ENCODE results near the gene MYT1. TPM values are rescaled to one million over a fixed set of nuclear protein-coding genes. Genes with fewer than 3 reads are reported as not detected.

The MYT1 gene
- total and polyA plus RNA-seq, 9 of the 15 experiments (the other 6 are each of a cell fraction or from before 2014, with no cell fraction given): 0.02 to 0.12 (median 0.06) TPM; not detected in 4

- peaks cover 0 to 8% of the 10 kb centered on the region in 2 experiments; a peak in 1 of 5 replicates for H3K4me1 ChIP-seq (replicated peaks in 1 of 2; ENCODE audit: control insufficient read depth in 2 of 2, insufficient read depth in 2 of 2, low read length in 2 of 2)
- intact Hi-C loops (cut with micrococcal nuclease) (no loop called here), in situ Hi-C loops (cut with MboI) (no loop called here)
- H3K79me2 ChIP-seq (ENCODE audit: control insufficient read depth, insufficient read depth, low read length): no peaks in the 10 kb centered on the region
- H3K27ac ChIP-seq (ENCODE audit: extremely low read depth, low read depth, low read length): no peak overlapping the region
- peaks cover 14% of the 10 kb centered on the region for H3K9me3 ChIP-seq (replicated peaks; ENCODE audit: control insufficient read depth, insufficient read depth, low read depth, low read length)
- peaks cover 6% of the 10 kb centered on the region; the same call in 1 of the 3 replicates for H3K36me3 ChIP-seq (ENCODE audit: control insufficient read depth, insufficient read depth, low read length)
- 82% methylated on average over 11 of the region's 11 CpGs for WGBS (ENCODE audit: insufficient coverage, low coverage, missing lambda C conversion rate)
- TF ChIP-seq POLR2AphosphoS5 (IDR thresholded peaks at IDR 0.05; ENCODE audit: control insufficient read depth, insufficient read depth, low read depth, low read length) (no peak), MCM5 (IDR thresholded peaks at IDR 0.05; ENCODE audit: low read depth) (no peak), MTA1 (IDR thresholded peaks at IDR 0.05; ENCODE audit: borderline replicate concordance) (no peak), POLR2A (conservative IDR thresholded peaks at IDR 0.05) (no peak), SLC30A9 (CRISPR knock-in tag; IDR thresholded peaks at IDR 0.05) (no peak), DLX4 (CRISPR knock-in tag; IDR thresholded peaks at IDR 0.05) (no peak)
- FAIRE-seq (no peak), ATAC-seq (no peak), DNase-seq (ENCODE audit: extremely low read depth in 1 of 4, low spot score in 3 of 4) (no peak)
- no peak overlapping the region for H3K4me3 ChIP-seq
- H3K9ac ChIP-seq (ENCODE audit: insufficient read depth in 1 of 2, low read depth in 2 of 2, low read length in 2 of 2): no peak overlapping the region
- no peaks in the 10 kb centered on the region for H3K9me1 ChIP-seq (ENCODE audit: control insufficient read depth, insufficient read depth, low read length)
- POLR2A ChIA-PET: interaction anchor here (0.6 kb wide), 1 partner anchor 163 kb away, joined by 3 read pairs; no protein-coding TSS in a partner anchor
- H4K20me1 ChIP-seq (replicated peaks; ENCODE audit: control insufficient read depth, insufficient read depth, low read length): no peaks in the 10 kb centered on the region
- H3K4me2 ChIP-seq (ENCODE audit: insufficient read depth, low read length): no peak overlapping the region
- BruUV-seq (replicated peaks): no TSS peak
- H2AFZ ChIP-seq (ENCODE audit: low read depth, low read length): no peak overlapping the region
- no peaks in the 10 kb centered on the region for H3K27me3 ChIP-seq (ENCODE audit: control insufficient read depth in 2 of 2, insufficient read depth in 2 of 2, low read length in 2 of 2)
- CTCF ChIA-PET (ENCODE audit: low intra/inter-chr PET ratio): interaction anchor here (0.7 kb wide), 1 partner anchor 15 kb away, joined by 3 read pairs; no protein-coding TSS in a partner anchor
These were observed 107.4 kb downstream of the MYT1 start for GRCh38 chr20:64271636-64272035.

- BruUV-seq (replicated peaks): no TSS peak
- 82% methylated on average over 16 of the region's 19 CpGs for WGBS (ENCODE audit: insufficient coverage, low coverage, missing lambda C conversion rate)
These were observed 108.9 kb downstream of the MYT1 start for GRCh38 chr20:64273109-64273508.

More at GRCh38 chr20:64273109-64273508, 108.9 kb downstream of the MYT1 start:
- peaks cover 6% of the 10 kb centered on the region; the same call in 1 of the 3 replicates for H3K36me3 ChIP-seq (ENCODE audit: control insufficient read depth, insufficient read depth, low read length)
- H4K20me1 ChIP-seq (replicated peaks; ENCODE audit: control insufficient read depth, insufficient read depth, low read length): no peaks in the 10 kb centered on the region
- no peak for ATAC-seq
- no peak for DNase-seq (ENCODE audit: extremely low read depth in 1 of 4, low spot score in 3 of 4)
- no peaks in the 10 kb centered on the region for H3K79me2 ChIP-seq (ENCODE audit: control insufficient read depth, insufficient read depth, low read length)
- peaks cover 0 to 8% of the 10 kb centered on the region in 2 experiments; a peak in 1 of 5 replicates for H3K4me1 ChIP-seq (replicated peaks in 1 of 2; ENCODE audit: control insufficient read depth in 2 of 2, insufficient read depth in 2 of 2, low read length in 2 of 2)
- no peak overlapping the region for H3K4me2 ChIP-seq (ENCODE audit: insufficient read depth, low read length)
- CTCF ChIA-PET (ENCODE audit: low intra/inter-chr PET ratio): no interaction called here
- no peak overlapping the region for H3K4me3 ChIP-seq
- H3K27ac ChIP-seq (ENCODE audit: extremely low read depth, low read depth, low read length): no peak overlapping the region
- POLR2A ChIA-PET: no interaction called here
- H3K9ac ChIP-seq (ENCODE audit: insufficient read depth in 1 of 2, low read depth in 2 of 2, low read length in 2 of 2): no peak overlapping the region
- no peaks in the 10 kb centered on the region for H3K27me3 ChIP-seq (ENCODE audit: control insufficient read depth in 2 of 2, insufficient read depth in 2 of 2, low read length in 2 of 2)
- FAIRE-seq: no peak
- in situ Hi-C loops (cut with MboI) (no loop called here), intact Hi-C loops (cut with micrococcal nuclease) (no loop called here)
- peaks cover 14% of the 10 kb centered on the region for H3K9me3 ChIP-seq (replicated peaks; ENCODE audit: control insufficient read depth, insufficient read depth, low read depth, low read length)
- no peak overlapping the region for H2AFZ ChIP-seq (ENCODE audit: low read depth, low read length)
- peaks cover 1% of the 10 kb centered on the region for H3K9me1 ChIP-seq (ENCODE audit: control insufficient read depth, insufficient read depth, low read length)
- TF ChIP-seq AFF1 (IDR thresholded peaks at IDR 0.05; ENCODE audit: low read depth in 1 of 2, partially characterized antibody in 2 of 2) (no peak), CREM (IDR thresholded peaks at IDR 0.05; ENCODE audit: low read depth) (no peak), ZNF444 (CRISPR knock-in tag; IDR thresholded peaks at IDR 0.05) (no peak), CHD1 (IDR thresholded peaks at IDR 0.05; ENCODE audit: low read length) (no peak), SRF (CRISPR knock-in tag; IDR thresholded peaks at IDR 0.05) (no peak), RCOR1 (IDR thresholded peaks at IDR 0.05; ENCODE audit: borderline replicate concordance in 1 of 2, low read depth in 2 of 2, low read length in 2 of 2) (no peak), NFIX (CRISPR knock-in tag; IDR thresholded peaks at IDR 0.05; ENCODE audit: low read depth) (no peak)
